Measurements from ENCODE around the gene POU3F1. TPM values are rescaled to one million over a fixed set of nuclear protein-coding genes. Genes with fewer than 3 reads are reported as not detected.

POU3F1 gene
- total RNA-seq, 1 donor, result under 0.01 TPM

GRCh38 chr1:38009088-38009840 lies 37.3 kb downstream of the POU3F1 start:
- H3K4me3 ChIP-seq (ENCODE audit: insufficient read depth, low read length), result no peak overlapping the region
- peak overlapping the region; percentile 80 for H3K27ac ChIP-seq (ENCODE audit: low read depth, low read length)
- DNase-seq (ENCODE audit: insufficient read length, low spot score, missing footprints), result peak; percentile 93
- H3K36me3 ChIP-seq (ENCODE audit: insufficient read depth, low read length), result peaks cover 2% of the 10 kb centered on the region
- H2AFZ ChIP-seq (ENCODE audit: low read length), result peak overlapping the region; percentile 79
- no peak for TF ChIP-seq CTCF (IDR thresholded peaks at IDR 0.05; ENCODE audit: extremely low read depth, low read depth, low read length)
- H3K27me3 ChIP-seq (ENCODE audit: insufficient read depth, low read length), result no peaks in the 10 kb centered on the region
- peak overlapping the region; percentile 7 for H3K4me2 ChIP-seq (ENCODE audit: insufficient read depth, low read length)
- H3K4me1 ChIP-seq (ENCODE audit: insufficient read depth, low read length), result peaks cover 26% of the 10 kb centered on the region
- peaks cover 7% of the 10 kb centered on the region for H4K20me1 ChIP-seq (ENCODE audit: insufficient read depth, low read length)
- no peaks in the 10 kb centered on the region for H3K9me3 ChIP-seq (ENCODE audit: low read depth, low read length)
- peaks cover 21% of the 10 kb centered on the region for H3K79me2 ChIP-seq (ENCODE audit: insufficient read depth, low read length)

DNA sequence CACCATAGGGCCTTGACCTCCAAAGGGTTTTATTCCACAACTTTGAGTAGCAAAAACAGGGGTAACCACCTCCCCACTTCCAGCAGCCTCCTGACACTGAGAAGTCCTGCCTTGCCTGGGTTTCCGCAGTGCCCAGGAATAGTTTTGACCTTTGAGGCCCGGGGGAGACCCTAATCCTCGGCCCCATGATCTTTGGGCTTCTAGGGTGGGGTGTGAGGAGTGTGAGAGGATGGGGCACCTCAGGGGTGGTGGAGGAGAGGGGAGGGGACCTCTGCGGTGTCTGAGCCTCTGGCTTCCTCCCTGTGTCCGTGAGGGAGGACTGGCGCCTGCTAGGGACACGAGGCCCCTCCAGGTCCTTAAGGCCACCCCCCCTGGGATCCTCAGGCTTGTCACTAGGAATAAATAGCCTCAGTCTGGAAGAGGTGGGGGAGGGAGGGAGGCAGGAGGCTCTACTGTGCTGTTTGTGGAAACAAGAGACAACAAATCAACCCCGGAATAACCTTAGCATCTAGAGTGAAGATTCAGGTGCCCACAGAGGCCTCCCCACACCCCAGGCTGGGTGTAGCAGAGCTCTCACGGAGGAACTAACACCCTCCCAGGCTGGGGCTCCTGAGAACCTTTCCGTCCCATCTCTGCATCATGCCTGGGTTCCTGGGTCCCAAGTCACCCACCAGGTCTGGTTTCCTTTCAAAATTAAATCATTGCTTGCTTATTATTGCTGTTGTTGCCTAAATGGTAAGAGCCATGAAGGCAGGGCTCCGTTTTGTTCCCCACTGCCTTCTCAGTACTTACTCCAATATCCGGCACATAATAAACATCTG lies 40.4 kb downstream of the POU3F1 start:
- Histone ChIP-seq H3K79me2 (ENCODE audit: insufficient read depth, low read length) (peaks cover 35% of the 10 kb centered on the region), H3K4me2 (ENCODE audit: insufficient read depth, low read length) (peak overlapping the region; percentile 62), H3K4me1 (ENCODE audit: insufficient read depth, low read length) (peaks cover 32% of the 10 kb centered on the region), H3K4me3 (ENCODE audit: insufficient read depth, low read length) (peak overlapping the region; percentile 58), H3K27ac (ENCODE audit: low read depth, low read length) (no peak overlapping the region), H3K36me3 (ENCODE audit: insufficient read depth, low read length) (no peaks in the 10 kb centered on the region), H3K27me3 (ENCODE audit: insufficient read depth, low read length) (no peaks in the 10 kb centered on the region), H4K20me1 (ENCODE audit: insufficient read depth, low read length) (peaks cover 8% of the 10 kb centered on the region), H3K9me3 (ENCODE audit: low read depth, low read length) (no peaks in the 10 kb centered on the region), H2AFZ (ENCODE audit: low read length) (peak overlapping the region; percentile 66)
- DNase-seq (ENCODE audit: insufficient read length, low spot score, missing footprints), result no peak
- no peak for TF ChIP-seq CTCF (IDR thresholded peaks at IDR 0.05; ENCODE audit: extremely low read depth, low read depth, low read length)

DNA sequence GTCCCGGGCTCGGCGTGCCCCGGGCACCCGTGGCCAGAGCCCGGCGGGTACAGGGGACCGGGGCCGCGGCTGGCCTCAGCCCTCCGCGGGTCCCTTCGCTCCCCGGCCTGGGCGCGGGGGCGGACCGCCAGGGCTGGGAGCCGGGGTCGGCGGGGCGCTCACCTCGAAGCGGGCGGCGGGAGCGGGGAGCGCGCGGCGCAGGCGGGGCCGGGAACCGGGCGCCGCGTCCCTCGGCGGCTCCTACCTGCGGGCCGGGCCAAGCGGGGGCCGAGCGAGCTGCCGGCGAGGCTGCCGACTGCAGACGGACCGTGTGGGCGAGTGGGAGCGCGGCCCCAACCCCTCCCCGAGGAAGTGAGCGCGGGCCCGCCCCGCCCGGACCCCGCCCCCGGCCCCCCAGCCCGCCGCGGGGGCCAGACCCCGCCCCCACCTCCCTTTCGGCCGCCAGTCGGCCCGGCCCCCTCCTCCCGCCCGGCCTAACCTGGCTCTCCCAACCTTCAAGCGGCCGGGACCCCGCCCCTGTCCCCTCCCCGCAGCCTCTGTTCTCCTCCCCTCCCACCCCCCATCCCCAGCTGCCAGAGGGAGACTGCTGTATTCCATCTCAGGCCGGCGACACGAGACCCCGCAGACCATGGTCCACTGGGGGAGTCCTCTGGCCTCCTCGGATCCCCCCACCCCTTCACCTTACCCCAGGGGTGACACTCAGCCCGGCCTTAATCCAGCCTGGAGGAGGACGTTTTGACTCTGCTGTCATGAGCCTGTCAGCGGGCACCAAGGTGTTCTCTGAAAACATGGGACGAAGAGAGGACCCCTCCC lies 41.2 kb downstream of the POU3F1 start, which contains the start of gene FHL3:
FHL3 (minus strand) TSS at position 320 of the 813 bp plus-strand sequence. CDS start 6,102 bp downstream, outside the sequence.
- Histone ChIP-seq H3K27me3 (ENCODE audit: insufficient read depth, low read length) (no peaks in the 10 kb centered on the region), H3K27ac (ENCODE audit: low read depth, low read length) (peak within 1 kb of the TSS; percentile 75), H3K4me3 (ENCODE audit: insufficient read depth, low read length) (peak within 1 kb of the TSS; percentile 77), H3K79me2 (ENCODE audit: insufficient read depth, low read length) (peaks cover 35% of the 10 kb centered on the region), H4K20me1 (ENCODE audit: insufficient read depth, low read length) (peaks cover 8% of the 10 kb centered on the region), H2AFZ (ENCODE audit: low read length) (peak within 1 kb of the TSS; percentile 66), H3K4me2 (ENCODE audit: insufficient read depth, low read length) (peak within 1 kb of the TSS; percentile 97), H3K9me3 (ENCODE audit: low read depth, low read length) (no peaks in the 10 kb centered on the region), H3K36me3 (ENCODE audit: insufficient read depth, low read length) (no peaks in the 10 kb centered on the region), H3K4me1 (ENCODE audit: insufficient read depth, low read length) (peaks cover 41% of the 10 kb centered on the region)
- TF ChIP-seq CTCF (IDR thresholded peaks at IDR 0.05; ENCODE audit: extremely low read depth, low read depth, low read length), result no peak
- peak; percentile 94 for DNase-seq (ENCODE audit: insufficient read length, low spot score, missing footprints)

Measured in osteoblast (primary cell).